Medulla oblongata (tissue), 1 donor: Measurements from ENCODE around the gene SPIRE1.
"Not testable (repeated sequence)": the region's sequence is repeated elsewhere in the genome, so short reads cannot be mapped to it uniquely, and the experiment has no call there.

Experiments used
- DNase-seq: peaks from one replicate; pipeline ENCODE4 v3.0.0-alpha.2; 2015; ENCODE audit errors: extremely low spot score

The SPIRE1 gene

DNA sequence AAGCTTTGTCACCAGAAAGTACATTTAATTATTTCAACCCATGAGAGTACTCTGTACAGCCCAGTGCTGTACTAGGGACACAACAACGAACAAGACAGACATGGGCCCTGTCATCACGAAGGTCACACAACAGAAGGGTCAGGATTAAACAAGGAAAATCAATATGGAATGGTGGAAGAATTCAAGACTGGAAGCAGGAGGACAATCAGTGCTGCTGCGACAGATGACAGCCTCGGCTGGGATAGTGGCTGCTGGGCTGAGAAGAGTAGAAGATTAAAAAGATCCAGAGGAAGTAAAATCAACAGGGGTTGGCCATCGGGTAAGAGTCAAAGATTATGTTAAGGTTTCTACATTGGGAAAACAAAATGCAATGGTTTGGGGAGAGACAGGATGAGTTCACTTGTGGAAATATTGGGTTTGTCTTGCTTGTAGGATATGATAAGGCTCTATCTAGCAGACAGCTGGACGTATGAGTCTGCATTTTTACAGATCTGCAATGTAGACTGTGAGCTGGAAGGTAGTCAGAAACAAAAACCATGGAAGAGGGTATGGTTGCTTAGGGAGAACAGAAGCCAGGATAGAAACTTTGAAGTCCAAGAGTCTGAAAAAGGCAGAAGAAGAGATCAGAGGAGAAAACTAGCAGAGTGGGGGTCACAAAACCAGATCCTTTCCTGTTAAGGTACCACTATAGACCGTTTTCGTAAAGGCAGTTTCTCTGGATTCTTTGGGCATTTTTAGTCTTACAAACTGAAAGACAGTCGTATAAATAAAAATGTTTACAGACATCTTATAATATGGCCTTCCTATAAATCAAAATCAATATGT is 166.1 kb downstream of the SPIRE1 start:
- no peak for DNase-seq

DNA sequence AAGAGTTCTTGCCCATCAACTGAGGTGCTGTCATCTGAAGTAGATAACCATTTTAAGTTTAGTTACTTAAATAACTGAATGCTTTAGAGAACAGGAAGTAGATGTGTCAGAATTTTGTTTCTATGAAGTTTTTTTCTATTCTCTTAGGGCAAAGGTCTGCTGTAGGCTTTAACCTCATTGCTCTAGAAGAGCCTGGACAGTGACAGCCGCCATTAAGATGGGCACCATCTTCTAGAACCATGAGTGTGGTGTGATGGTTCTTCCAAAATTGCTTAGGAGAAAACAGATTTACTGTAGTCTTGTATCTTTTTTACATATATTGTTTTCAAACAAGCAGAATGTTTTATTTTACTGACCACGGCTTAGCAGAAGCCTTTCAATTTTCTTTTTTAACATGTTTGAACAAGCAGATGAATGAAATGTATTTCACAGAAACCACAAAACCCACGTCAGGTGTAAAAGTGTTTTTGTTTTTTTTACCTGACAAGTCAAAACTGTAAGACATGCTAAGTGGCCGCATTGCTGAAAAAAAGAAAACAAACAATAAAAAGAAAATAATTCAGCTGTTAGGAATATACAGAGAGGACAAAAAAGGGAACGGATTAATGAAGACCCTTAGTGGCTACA is 172.3 kb downstream of the SPIRE1 start:
- DNase-seq = no peak

DNA sequence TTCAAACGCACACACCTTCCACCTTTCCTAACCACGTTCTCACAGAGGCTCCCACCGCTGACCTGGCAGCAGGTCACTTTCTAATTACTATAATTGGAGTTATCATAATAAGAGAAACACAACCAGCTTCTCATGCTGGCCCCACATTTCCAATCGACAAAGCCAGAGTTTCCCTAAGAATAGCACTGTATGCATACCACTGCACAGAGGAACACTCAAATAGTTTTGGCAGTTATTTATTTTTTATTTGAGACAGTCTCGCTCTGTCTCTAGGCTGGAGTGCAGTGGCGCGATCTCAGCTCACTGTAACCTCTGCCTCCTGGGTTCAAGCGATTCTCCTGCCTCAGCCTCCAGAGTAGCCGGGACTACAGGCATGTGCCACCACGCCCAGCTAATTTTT is 176.0 kb downstream of the SPIRE1 start:
- DNase-seq = not testable (repeated sequence)

DNA sequence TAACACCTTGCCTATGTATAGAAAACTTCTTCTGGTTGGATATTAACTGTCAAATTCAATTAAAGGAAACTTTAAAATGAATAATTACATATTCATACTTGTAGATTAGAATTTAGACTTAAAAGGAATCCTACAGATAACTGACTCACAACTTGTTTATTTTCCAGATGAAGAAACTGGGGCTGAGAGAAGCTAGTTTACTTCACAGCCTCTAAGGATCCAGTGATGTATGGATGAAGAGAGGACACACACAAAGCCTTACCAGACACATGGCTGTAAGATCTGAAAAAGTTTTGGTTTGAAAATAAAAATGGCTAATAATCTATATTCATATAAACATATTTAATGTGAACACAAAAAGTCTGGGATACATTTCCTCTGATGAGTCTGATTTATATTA is 177.9 kb downstream of the SPIRE1 start:
- no peak for DNase-seq

DNA sequence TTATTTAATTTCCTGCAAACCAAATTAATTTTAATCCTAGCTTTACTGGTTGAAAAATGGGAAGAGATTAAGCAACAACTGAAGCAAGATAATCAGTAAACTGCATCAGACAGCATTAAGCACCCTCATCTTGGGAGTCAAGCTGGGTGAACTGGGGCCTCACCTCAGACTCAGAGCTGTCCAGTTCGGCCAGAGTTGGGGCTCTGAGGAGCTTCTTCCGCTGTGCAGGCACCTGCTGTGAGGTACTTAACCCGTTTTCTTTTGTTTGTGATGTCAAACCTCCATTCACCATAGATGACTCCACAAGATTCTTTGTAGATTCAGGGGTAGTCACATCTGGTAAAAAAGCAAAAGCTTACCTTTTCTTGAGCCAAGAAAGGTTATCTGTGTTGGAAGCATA is 178.4 kb downstream of the SPIRE1 start:
- DNase-seq = no peak

DNA sequence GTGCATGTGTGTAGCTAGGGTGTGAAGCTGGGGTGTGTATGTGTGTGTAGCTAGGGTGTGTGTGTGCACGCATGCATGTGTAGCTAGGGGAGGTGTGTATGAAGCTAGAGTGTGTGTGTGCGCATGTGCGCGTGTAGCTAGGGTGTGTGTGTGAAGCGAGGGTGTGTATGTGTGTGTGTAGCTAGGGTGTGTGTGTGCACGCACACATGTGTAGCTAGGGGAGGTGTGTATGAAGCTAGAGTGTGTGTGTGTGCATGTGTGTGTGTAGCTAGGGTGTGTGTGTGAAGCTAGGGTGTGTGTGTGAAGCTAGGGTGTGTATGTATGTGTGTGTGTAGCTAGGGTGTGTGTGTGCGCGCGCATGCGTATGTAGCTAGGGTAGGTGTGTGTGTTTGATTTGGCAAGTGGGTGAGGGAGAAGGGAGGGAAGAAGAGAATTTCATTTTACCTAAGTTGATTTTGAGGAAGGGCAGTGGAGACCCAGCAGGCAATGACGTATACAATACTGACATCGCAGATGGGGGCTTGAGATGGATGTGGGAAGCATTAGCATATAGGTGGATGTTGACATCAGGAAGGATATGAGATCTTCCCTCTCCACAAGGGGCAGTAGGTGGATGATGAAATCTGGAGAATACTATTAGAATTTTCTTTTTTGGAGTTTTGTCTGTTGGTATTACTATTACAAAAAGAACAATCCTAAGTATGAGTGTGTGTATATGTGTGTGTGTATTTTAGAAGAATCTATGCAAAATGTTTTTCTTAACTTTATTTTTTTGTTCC is 179.4 kb downstream of the SPIRE1 start:
- DNase-seq = no peak

DNA sequence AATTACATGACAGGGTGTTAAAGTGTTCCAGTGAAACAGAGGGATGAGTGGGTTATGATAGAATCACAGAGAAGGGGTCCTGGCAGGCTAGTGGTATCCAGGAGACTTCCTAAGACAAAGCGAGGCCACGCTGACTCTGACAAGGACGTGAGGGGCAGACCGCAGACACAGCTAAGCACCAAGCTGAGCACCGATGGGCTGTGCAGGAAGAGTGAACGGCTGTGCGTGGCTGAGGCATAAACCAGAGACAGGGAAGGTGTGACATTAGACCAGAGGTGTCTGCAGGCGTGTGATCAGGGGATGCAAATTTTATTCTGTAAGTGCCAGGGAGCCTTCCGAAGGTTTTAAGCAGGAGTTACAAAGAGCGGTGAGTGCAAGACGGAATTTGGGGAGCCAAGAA is 180.3 kb downstream of the SPIRE1 start:
- DNase-seq = no peak

DNA sequence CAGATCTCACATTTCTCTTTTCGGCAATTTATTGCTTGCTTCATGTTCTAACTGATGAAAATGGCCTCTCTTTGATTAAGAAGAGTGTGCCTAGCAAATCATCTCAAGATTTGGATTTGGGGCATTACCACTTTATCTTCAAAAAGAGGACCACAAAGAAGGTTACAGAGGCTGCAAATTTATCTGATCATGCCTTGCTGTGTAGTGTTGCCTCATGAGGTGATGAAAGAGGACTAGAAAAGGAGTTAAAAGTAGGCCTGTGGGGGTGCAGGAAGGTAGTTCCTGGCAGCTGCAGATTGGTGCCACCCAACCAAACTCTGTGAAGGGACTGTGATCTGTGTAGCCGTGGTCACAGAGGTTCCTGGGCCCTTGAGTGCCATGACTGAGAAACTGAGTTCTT is 181.0 kb downstream of the SPIRE1 start:
- no peak for DNase-seq

DNA sequence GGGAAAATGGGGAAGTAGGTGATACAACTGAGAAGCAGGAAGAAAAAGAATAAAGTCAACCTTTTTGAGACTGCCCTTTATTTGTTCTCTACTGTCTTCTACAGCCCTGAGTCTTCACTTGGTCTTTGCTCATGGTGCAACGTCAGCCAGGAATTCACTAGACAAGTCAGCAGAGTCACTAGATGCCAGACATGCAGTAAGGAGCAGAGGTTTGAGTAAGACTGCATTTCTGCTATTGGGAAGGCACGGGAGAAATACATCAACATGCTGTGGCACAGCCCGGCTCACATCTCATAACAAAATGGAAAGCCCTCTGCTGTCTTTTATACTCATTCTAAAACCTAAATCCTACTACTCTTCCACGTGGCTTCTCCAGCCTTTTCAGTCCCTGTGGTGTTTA is 183.0 kb downstream of the SPIRE1 start:
- DNase-seq = no peak

DNA sequence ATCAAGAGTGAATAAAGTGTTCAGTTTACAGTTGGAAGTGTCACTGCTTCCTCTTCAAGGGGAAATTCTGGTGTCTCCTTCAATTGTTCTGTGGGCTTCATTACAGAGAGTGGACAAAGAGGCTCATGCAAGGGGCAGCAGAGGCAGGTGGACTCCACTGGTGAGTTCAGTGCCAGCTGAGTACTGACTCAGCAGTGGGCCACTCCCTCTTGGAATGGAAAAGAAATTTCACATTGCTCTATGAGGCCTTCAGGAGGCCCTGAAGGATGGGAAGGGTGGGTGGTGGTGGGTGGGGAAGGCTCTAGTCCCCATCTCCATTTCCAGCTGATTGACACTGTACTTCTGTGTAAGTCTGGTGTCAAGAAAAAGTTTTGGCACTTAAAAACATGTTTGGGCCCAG is 183.8 kb downstream of the SPIRE1 start:
- no peak for DNase-seq

DNA sequence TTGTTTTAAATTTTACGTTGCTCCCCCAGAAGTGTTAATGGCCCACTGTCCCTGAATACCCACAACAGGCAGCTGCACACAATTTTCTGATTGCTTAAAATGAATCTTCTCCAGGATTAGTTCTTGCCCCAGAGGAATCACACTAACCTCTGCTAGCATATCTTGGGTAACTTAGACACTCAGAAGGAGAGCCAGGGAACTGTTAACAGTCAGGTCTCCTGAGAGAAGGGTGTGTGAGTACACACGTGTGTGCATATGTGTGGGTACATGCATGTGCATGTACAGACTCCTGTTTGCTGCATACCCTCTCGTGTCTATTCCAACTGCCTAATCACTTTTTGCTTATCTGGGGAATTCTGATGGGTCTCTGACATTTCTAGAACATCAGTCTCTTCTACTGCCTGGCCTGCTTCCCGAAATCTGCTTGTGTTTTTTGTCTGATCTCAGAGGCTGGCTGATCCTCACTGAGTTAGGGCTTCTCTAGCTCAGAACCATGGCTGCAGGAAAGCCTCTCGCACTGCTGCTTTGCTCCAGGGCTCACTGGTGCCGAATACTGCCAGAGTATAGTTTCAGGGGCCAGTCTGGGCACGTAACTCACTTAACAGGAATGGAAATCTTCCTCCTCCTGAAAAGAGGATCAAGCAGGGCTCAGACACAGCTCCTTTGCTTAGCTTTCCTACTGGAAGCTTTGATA is 187.4 kb downstream of the SPIRE1 start:
- peak; percentile 63 for DNase-seq

DNA sequence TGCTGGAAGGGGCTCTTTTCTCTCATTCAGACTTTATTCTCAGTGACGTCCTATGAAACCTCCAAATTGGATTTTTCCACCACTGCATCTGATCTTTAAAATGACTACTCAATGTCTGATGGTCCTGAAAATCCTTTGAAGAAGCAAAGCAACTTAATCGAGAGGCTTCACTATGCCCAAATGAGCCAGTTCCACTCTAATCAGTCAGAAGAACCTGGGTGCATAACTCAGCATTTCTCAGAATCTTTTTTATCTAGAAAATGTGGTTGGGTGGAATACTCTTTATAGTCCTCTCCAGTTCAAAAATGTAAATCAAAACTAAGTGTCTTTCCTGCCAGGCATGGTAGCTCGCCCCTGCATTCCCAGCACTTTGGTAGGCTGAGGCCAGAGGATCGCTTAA is 189.5 kb downstream of the SPIRE1 start:
- no peak for DNase-seq

DNA sequence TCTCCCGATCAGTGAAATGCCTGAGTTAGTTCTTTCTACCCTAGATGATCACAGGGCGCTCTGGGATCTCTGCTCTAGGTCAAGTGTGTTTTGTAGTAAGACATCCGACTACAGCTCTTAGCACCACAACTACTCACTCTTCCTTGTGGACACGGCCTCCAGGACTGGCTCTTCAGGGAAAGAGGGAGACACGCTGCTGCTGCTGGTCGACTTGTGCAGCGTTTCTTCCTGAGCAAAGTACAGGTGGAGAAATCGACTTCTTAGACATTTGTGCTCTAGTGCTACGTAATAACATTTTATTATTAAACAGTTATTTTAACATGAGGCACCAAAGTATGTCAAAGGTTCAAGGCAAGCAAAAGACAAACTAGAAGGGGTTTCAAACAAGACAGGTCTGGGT is 193.2 kb downstream of the SPIRE1 start:
- DNase-seq = no peak

DNA sequence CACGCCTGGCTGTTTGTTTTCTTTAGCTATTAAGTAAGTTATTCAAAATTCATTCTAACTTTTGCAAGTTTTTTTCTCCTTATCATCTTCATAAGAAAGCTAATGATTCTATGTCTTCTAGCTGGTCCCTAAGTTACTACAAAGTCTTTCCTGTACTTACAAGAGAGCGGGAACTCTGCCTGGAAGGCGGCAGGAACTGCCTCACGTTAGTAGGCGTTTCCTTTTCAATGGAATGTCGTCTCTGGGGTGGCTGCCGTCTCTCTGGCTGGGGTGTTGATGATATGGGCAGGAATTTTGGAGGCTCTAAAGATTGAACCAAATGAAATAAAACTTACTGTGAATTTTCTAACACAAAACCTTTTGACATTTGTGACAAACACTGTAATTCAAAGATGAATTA is 194.7 kb downstream of the SPIRE1 start:
- no peak for DNase-seq

DNA sequence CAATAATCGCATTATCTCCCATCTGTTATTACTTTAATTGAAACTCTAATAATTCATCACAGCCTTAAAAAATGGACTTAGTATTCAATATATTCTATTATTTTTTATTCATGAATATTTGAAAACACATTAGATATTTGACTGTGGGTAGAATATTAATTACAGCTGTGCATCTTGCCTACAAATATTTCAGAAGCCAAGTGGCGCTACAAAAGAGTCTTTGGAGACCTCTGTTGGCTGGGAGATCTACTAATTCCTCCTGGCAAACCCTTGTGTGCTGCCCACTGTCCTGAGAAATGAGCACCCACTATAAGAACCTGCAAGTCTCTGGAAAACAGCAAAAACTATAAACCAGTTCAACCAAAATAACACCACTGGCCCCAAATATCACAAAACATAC is 195.7 kb downstream of the SPIRE1 start:
- peak; percentile 55 for DNase-seq

DNA sequence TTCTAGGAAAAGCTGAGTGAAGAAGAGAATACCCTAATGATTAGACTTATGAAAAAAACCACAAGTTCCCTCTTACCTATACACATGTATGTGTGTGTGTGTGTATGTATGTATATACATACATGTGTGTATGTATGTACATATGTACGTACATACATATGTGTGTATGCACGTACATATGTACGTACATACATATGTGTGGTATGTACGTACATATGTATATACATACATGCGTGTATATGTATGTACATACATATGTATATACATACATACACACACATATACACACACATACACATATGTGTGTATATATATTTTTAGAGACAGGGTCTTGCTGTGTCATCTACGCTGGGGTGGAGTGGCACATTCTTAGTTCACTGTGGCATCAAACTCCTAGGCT is 196.6 kb downstream of the SPIRE1 start:
- DNase-seq = no peak

DNA sequence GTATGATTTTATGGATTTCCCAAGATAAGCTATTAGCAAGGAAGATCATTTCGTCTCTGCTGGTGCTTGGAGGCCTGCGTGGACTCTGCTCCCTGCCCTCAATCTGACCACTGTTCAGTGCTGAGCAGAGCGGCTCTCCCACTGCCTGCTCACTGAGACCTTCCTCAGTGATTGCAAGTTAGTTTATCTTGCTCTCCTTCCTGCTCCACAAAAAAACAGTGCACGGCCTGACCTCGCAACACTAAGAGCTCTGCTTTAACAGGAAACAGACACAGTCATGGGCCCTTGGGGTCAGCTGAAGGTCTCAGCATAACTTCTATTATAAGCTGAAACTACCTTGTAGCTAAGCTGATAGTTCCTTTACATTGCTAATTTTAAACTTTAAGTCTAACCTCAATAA is 197.0 kb downstream of the SPIRE1 start:
- no peak for DNase-seq

DNA sequence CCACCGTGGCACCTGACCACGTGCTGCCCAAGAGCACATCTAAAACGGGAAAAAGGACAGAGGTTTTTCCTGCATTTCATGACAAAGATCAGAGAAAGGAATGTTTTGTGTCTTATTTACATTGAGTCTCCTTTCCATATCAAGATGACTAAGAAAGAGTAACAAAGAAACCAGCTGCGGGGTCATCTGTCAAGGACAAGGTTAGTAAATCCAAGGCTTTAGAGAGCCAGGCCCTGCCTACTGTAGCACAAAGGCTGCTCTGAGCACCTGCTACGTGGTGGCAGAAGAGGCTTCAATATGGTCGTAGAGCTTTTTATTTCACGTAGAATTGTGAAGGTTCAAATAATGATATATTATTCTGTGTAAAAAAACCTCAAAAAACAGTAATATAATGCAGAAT is 199.1 kb downstream of the SPIRE1 start:
- no peak for DNase-seq

DNA sequence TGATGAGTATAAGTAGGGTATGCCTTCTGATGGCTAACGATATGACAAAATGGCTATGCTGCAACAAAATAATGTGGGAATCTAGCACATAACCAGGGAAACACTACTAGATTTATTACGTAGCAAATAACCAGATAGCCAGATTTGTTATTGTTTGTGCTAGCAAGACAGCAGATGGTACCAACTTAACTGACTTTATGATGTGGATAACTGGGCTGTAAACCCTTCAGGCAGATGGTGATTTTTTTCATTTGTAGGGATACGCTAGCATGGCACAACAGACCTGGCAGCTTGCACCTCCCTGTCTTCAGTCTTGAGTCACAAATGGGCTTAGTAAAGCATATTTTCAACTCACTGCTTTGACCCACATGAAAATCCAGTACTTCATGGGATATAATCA is 201.5 kb downstream of the SPIRE1 start:
- DNase-seq = peak; percentile 22

DNA sequence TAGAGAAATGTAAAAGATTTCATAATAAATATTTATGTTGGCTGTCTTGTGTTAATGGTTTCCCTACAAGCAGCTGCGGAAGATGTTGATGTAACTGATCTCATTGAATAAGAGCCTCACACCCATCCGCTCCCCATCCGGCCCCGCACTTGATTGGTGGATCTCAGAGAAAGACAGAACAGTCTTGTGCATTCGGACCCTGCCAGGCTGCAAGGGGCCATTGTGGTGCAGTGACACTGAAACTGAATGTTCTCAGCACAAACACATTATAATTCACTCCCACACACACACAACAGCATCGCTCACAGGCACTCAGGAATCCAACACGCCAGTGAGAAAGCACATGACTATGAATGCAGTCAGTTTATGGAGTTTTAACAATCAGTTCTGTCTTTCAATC is 202.4 kb downstream of the SPIRE1 start:
- DNase-seq = peak; percentile 98

DNA sequence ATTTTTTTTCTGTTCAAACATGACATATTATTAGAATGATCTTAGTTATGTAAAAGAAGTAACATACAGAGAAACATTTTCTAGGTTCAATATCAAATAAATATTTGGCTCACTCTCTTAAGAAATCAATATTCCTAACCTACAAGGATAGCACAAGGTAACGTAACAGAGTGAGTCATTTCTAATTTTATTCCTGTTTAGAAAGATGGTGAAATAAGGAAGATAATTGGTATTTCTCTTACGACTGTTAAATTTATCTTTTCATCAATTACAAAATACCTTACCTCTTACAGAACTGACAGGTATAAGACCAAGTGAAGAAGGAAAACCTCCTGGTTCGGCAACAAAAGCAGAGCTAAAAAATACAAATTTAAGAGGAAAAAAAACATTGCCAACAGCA is 205.1 kb downstream of the SPIRE1 start:
- DNase-seq = no peak

DNA sequence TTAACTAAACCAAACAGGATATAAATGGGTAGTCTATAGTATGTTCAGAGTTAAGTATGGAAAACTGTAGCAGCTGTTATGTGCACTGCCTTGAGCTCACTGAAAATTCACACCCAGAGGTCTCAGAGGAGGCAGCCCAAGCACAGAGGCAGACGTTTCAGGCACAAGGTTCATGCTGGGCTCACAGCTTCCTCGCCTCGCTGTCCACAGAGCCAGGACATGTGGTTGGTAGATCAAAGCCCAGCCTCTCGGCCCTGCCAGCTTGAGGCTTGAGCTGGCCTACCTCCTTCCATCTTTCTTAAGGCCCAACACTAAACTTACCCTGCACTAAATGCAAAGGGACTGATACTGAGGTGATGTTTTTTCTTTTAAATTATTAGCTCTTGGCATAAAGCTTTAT is 206.5 kb downstream of the SPIRE1 start:
- no peak for DNase-seq
